WERI-Rb-1 (cell line): ENCODE results near the gene SH3GLB2.

ENCODE experiments used
- DNase-seq: peaks from one replicate; pipeline ENCODE4 v3.0.0-alpha.2; 2020
- H3K27ac ChIP-seq: fragments of 250-450 bp; sonication (Bioruptor Pico); 2 replicates; pipeline ENCODE4 v1.5.1; 2020; ENCODE audit warnings: mild to moderate bottlenecking, moderate library complexity
- H3K27me3 ChIP-seq: fragments of 250-450 bp; sonication (Bioruptor Pico); 2 replicates; pipeline ENCODE4 v1.5.1; 2021; ENCODE audit warnings: mild to moderate bottlenecking, low read depth, moderate library complexity; ENCODE audit not compliant: insufficient read depth, severe bottlenecking
- H3K36me3 ChIP-seq: fragments of 250-450 bp; sonication (Bioruptor Pico); 2 replicates; pipeline ENCODE4 v1.5.1; 2020; ENCODE audit warnings: mild to moderate bottlenecking, moderate library complexity
- H3K4me3 ChIP-seq: 2 replicates; pipeline ENCODE4 v1.5.1; 2011; ENCODE audit warnings: low read depth, mild to moderate bottlenecking, control low read depth, low read length
- H3K9me3 ChIP-seq: fragments of 250-450 bp; sonication (Bioruptor Pico); 2 replicates; pipeline ENCODE4 v1.5.1; 2021; ENCODE audit warnings: mild to moderate bottlenecking, moderate library complexity; ENCODE audit not compliant: severe bottlenecking
- TF ChIP-seq, protein P1 (sequence below): IDR thresholded peaks from 2 replicates; pipeline ENCODE4 v1.5.1; 2011; ENCODE audit warnings: low read depth, mild to moderate bottlenecking, control low read depth, inconsistent platforms, low read length

Gene SH3GLB2

DNA sequence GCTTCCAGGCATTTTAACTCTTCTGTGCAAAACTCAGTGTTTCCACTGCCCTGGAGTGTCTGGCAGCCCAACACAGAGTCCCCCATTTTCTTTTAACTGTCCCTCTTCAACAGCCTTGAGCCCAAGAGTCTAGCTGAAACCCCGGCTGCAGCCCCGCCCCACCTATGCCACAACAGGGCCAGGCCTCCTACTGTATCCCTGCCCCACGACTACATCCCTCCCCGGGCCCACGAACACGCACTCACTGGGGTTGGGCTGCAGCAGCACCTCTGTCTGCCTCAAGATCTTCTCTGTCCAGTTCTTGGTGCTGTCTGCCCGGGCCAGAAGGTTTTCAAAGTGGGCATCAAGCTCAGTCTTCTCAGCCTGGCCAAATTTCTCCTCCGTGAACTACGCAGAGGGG, 6.1 kb downstream of the SH3GLB2 start:
- Histone ChIP-seq H3K27ac (no peak overlapping the region), H3K9me3 (no peaks in the 10 kb centered on the region), H3K27me3 (no peaks in the 10 kb centered on the region), H3K4me3 (no peak overlapping the region), H3K36me3 (peaks cover 47% of the 10 kb centered on the region)
- DNase-seq = no peak
- TF ChIP-seq, protein P1, sequence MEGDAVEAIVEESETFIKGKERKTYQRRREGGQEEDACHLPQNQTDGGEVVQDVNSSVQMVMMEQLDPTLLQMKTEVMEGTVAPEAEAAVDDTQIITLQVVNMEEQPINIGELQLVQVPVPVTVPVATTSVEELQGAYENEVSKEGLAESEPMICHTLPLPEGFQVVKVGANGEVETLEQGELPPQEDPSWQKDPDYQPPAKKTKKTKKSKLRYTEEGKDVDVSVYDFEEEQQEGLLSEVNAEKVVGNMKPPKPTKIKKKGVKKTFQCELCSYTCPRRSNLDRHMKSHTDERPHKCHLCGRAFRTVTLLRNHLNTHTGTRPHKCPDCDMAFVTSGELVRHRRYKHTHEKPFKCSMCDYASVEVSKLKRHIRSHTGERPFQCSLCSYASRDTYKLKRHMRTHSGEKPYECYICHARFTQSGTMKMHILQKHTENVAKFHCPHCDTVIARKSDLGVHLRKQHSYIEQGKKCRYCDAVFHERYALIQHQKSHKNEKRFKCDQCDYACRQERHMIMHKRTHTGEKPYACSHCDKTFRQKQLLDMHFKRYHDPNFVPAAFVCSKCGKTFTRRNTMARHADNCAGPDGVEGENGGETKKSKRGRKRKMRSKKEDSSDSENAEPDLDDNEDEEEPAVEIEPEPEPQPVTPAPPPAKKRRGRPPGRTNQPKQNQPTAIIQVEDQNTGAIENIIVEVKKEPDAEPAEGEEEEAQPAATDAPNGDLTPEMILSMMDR = no peak

DNA sequence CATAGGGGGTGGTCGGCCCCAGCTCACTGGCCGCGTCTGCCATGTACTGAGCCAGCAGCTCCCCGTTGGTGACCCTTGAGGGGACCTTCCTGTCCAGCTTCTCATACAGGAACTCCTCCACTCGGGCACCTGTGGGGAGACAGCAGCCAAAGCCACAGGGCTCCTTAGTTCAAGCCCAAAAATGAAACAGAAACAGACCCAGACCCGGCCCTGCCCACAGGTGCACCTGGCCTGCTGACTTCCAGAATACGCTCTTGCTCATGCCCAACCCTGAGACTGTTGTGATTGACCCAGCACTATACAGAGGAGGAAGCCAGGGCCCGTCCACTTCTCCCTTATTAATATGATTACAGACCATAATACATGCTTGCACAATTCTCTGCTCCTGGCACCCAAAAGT, 7.0 kb downstream of the SH3GLB2 start:
- no peak overlapping the region for H3K4me3 ChIP-seq
- TF ChIP-seq, protein P1 = no peak
- H3K9me3 ChIP-seq = no peaks in the 10 kb centered on the region
- DNase-seq = no peak
- H3K27ac ChIP-seq = no peak overlapping the region
- H3K36me3 ChIP-seq = peaks cover 47% of the 10 kb centered on the region
- H3K27me3 ChIP-seq = no peaks in the 10 kb centered on the region

DNA sequence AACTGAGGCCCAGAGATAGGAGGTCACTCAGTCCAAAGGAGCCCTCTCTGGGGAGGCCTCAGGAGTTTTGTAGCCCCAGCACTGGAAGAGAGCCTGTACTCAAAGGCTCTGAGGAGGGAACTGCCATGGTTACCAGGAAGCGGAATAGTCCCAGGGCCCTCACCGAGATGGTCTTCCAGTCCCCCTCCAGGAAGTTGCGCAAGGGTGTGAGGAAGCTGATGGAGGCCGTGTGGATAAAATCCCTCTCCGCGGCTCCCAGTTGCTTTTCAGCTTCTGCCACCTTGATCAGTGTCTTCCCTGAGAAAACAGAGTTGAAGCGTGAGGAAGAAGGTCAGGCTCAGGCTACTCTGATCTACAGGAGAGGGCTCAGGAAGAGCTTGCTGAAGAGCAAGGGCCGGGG, 13.5 kb downstream of the SH3GLB2 start:
- Histone ChIP-seq H3K4me3 (no peak overlapping the region), H3K36me3 (peaks cover 80% of the 10 kb centered on the region), H3K27ac (no peak overlapping the region), H3K27me3 (no peaks in the 10 kb centered on the region), H3K9me3 (no peaks in the 10 kb centered on the region)
- TF ChIP-seq, protein P1 = no peak
- DNase-seq = no peak

DNA sequence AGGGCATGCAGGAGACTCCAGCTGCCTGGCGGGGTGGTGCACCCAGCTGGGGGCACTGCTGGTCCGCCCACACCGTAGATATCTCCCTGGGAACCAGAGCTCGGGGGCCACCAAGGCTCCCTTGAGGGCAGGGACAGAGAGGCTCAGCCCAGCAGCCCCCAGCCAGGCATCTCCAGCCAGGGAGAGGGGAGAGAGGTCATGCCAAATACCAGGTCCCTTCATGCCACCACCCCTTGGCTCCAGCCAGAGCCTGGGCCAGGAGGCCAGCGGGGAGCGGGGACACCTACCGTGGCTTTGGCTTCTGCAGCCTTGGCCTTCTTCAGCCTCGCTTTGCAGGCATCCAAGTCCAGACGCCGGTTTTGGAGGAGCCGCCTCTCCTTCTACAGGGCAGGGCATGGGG, 14.0 kb downstream of the SH3GLB2 start:
- H3K36me3 ChIP-seq = peaks cover 80% of the 10 kb centered on the region
- TF ChIP-seq, protein P1 = no peak
- H3K9me3 ChIP-seq = no peaks in the 10 kb centered on the region
- H3K27me3 ChIP-seq = no peaks in the 10 kb centered on the region
- no peak for DNase-seq
- no peak overlapping the region for H3K4me3 ChIP-seq
- peak overlapping the region; percentile 7; the same call in 1 of the 2 replicates for H3K27ac ChIP-seq

DNA sequence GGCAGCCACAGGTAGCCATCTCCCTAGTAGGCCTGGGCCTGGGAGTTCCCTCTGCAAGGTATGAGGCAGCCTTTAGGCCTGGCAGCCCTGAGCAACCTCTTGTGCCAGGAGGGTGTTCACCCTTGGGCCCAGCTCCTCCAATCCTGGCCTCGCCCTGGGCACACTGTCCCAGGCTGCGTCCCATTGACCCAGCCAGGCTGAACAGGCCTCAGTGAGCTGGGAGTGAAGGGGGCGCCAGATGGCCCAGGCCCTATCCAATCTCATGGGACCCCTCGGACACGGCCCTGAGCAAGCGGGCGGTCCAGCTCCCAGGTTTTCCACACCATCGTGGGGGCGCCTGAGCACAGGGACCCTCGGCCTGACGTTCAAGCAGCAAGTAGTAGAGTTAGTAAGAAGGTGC, 14.5 kb downstream of the SH3GLB2 start:
- DNase-seq = no peak
- Histone ChIP-seq H3K9me3 (no peaks in the 10 kb centered on the region), H3K27ac (peak overlapping the region; percentile 7), H3K4me3 (no peak overlapping the region), H3K36me3 (peaks cover 80% of the 10 kb centered on the region), H3K27me3 (no peaks in the 10 kb centered on the region)
- TF ChIP-seq, protein P1 = no peak

DNA sequence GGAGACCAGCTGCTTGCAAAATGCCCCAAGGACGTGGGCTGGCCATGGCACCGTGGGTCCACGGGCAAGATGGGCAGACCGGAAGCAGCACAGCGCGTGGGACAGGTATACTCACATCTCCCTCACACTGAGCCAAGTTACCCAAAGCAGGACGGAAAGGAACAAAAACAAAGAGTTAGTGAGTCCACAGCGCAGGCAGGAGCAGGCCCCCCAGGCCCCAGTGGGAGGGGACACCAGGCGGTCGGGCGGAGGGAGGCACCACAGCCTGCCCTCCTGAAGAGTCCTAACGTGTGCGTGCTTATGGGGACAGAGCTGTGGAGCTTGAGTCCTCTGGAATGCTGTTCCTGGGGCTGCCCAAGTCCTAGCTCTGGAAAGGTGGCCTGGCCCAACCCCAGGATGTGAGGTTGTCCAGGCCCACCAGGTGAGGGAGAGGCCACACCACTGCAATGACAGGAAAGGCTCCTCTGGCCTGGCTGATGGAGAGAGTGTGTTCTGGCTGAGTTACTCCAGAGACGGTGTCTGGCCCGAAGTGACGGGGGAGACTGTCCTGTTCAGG, 15.2 kb downstream of the SH3GLB2 start:
- Histone ChIP-seq H3K27me3 (no peaks in the 10 kb centered on the region), H3K36me3 (peaks cover 82% of the 10 kb centered on the region), H3K27ac (peak overlapping the region; percentile 85), H3K4me3 (no peak overlapping the region), H3K9me3 (no peaks in the 10 kb centered on the region)
- TF ChIP-seq, protein P1 = no peak
- DNase-seq = no peak
